ENCODE measurements around the gene NOC3L. TPM values are rescaled to one million over a fixed set of nuclear protein-coding genes. Genes with fewer than 3 reads are reported as not detected.

The NOC3L gene
- total and polyA plus RNA-seq, 2 donors (not counting 1 experiment from before 2014, with no cell fraction given): 10.2 to 42.0 TPM

DNA sequence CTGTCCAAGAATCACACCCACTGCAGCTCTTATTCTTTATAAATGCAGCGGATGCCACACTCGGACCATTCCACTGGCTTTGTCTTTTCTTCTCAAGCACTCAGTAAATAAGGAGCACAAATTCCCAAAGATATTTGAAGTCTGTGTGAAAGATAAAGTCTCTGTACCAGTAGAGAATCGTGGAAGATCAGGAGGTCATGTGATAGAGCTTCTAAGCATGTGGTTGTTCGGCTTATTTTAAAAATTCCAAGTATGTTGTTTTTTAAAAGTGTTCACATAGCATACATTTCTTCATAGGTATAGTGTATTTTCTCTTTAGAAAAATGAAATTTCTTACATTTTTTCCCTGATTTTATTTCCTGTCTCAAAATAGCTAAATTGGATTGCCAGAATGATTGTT, 75.8 kb downstream of the NOC3L start:
- WGBS (ENCODE audit: insufficient coverage): no CpG with 5 or more reads among the region's 4 CpGs
- no peaks in the 10 kb centered on the region for H3K9me3 Mint-ChIP-seq (ENCODE audit: insufficient read depth)
- ATAC-seq (ENCODE audit: low read depth): no peak

DNA sequence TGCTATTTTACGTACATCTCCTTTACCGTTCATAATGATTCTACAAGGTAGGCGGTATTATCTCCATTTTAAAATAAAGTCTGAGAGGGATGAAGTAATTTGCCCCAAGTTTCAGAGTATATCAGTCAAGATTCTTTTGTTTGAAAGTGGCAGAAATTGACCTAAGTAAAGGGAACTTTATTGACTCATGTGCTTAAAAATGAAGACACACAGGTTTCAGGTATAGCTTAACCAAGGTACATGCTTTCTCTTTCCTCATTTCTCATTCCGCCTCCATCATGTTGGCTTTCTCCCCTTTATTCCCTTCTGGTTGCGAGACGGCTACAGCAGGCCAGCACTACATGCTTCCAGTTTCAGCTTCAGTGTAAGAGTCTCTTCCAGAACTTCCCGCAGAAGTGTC, 77.5 kb downstream of the NOC3L start:
- Mint-ChIP-seq H3K27ac (no peak overlapping the region), H3K4me1 (peaks cover under 1% of the 10 kb centered on the region), H3K27me3 (peaks cover 31% of the 10 kb centered on the region), H3K4me3 (no peak overlapping the region), H3K9me3 (ENCODE audit: insufficient read depth) (no peaks in the 10 kb centered on the region)
- Histone ChIP-seq H3K9me3 (ENCODE audit: control extremely low read depth in 1 of 3, control insufficient read depth in 2 of 3, insufficient read depth in 1 of 3, low read length in 2 of 3) (no peaks in the 10 kb centered on the region), H3K4me1 (ENCODE audit: control insufficient read depth in 2 of 2, insufficient read depth in 2 of 2, low read length in 2 of 2) (no peaks in the 10 kb centered on the region), H3K36me3 (replicated peaks in 1 of 2; ENCODE audit: control extremely low read depth in 1 of 2, control insufficient read depth in 1 of 2, extremely low read depth in 1 of 2, insufficient read depth in 2 of 2, low read length in 1 of 2) (no peaks in the 10 kb centered on the region), H3K27ac (ENCODE audit: low read length in 2 of 2) (no peak overlapping the region), H3K79me2 (ENCODE audit: control insufficient read depth, insufficient read depth, low read length) (no peaks in the 10 kb centered on the region), H2AFZ (ENCODE audit: insufficient read depth, low read depth, low read length, poor library complexity, severe bottlenecking) (no peak overlapping the region), H3K4me3 (ENCODE audit: control extremely low read depth in 1 of 5, extremely low read depth in 1 of 5, insufficient read depth in 1 of 5, low read depth in 2 of 5, low read length in 4 of 5) (no peak overlapping the region), H3K4me2 (replicated peaks; ENCODE audit: low read depth, low read length, poor library complexity, severe bottlenecking) (no peak overlapping the region), H4K20me1 (ENCODE audit: control insufficient read depth, insufficient read depth, low read length, poor library complexity, severe bottlenecking) (no peaks in the 10 kb centered on the region), H3K27me3 (replicated peaks in 1 of 4; ENCODE audit: control extremely low read depth in 1 of 4, control insufficient read depth in 3 of 4, insufficient read depth in 4 of 4, low read length in 3 of 4) (peaks cover 0 to 9% (median 3%) of the 10 kb centered on the region in 4 experiments), H3K9ac (ENCODE audit: low read length) (no peak overlapping the region)
- WGBS (ENCODE audit: insufficient coverage): 100% methylated on average over 4 of the region's 7 CpGs
- no peak for TF ChIP-seq EZH2 (IDR thresholded peaks at IDR 0.05; ENCODE audit: borderline replicate concordance, insufficient read depth, low read depth, low read length, poor library complexity, severe bottlenecking)
- TF ChIP-seq, protein P1, sequence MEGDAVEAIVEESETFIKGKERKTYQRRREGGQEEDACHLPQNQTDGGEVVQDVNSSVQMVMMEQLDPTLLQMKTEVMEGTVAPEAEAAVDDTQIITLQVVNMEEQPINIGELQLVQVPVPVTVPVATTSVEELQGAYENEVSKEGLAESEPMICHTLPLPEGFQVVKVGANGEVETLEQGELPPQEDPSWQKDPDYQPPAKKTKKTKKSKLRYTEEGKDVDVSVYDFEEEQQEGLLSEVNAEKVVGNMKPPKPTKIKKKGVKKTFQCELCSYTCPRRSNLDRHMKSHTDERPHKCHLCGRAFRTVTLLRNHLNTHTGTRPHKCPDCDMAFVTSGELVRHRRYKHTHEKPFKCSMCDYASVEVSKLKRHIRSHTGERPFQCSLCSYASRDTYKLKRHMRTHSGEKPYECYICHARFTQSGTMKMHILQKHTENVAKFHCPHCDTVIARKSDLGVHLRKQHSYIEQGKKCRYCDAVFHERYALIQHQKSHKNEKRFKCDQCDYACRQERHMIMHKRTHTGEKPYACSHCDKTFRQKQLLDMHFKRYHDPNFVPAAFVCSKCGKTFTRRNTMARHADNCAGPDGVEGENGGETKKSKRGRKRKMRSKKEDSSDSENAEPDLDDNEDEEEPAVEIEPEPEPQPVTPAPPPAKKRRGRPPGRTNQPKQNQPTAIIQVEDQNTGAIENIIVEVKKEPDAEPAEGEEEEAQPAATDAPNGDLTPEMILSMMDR (IDR thresholded peaks at IDR 0.05): no peak
- no peak for ATAC-seq (ENCODE audit: low read depth)
- no peak for DNase-seq
- ChIA-PET POLR2A (no interaction called here), CTCF (interaction anchor here (0.7 to 4.9 kb wide), 3 partner anchors 154 to 158 kb away, joined by 3 to 34 read pairs (median 3); no protein-coding TSS in a partner anchor)
- intact Hi-C loops (cut with micrococcal nuclease): no loop called here

More for the DNA sequence above, 75.8 kb downstream of the NOC3L start:
- H3K4me2 ChIP-seq (replicated peaks; ENCODE audit: low read depth, low read length, poor library complexity, severe bottlenecking): no peak overlapping the region
- no peak overlapping the region for H3K9ac ChIP-seq (ENCODE audit: low read length)
- H3K79me2 ChIP-seq (ENCODE audit: control insufficient read depth, insufficient read depth, low read length): no peaks in the 10 kb centered on the region
- H3K4me1 ChIP-seq (ENCODE audit: control insufficient read depth in 2 of 2, insufficient read depth in 2 of 2, low read length in 2 of 2): no peaks in the 10 kb centered on the region
- H3K4me3 ChIP-seq (ENCODE audit: control extremely low read depth in 1 of 5, extremely low read depth in 1 of 5, insufficient read depth in 1 of 5, low read depth in 2 of 5, low read length in 4 of 5): no peak overlapping the region
- H3K27ac ChIP-seq (ENCODE audit: low read length in 2 of 2): no peak overlapping the region
- peaks cover 0 to 9% (median 3%) of the 10 kb centered on the region in 4 experiments for H3K27me3 ChIP-seq (replicated peaks in 1 of 4; ENCODE audit: control extremely low read depth in 1 of 4, control insufficient read depth in 3 of 4, insufficient read depth in 4 of 4, low read length in 3 of 4)
- no peaks in the 10 kb centered on the region for H3K9me3 ChIP-seq (ENCODE audit: control extremely low read depth in 1 of 3, control insufficient read depth in 2 of 3, insufficient read depth in 1 of 3, low read length in 2 of 3)
- no peak for TF ChIP-seq EZH2 (IDR thresholded peaks at IDR 0.05; ENCODE audit: borderline replicate concordance, insufficient read depth, low read depth, low read length, poor library complexity, severe bottlenecking)
- TF ChIP-seq, protein P1 (IDR thresholded peaks at IDR 0.05): no peak
- H3K36me3 ChIP-seq (replicated peaks in 1 of 2; ENCODE audit: control extremely low read depth in 1 of 2, control insufficient read depth in 1 of 2, extremely low read depth in 1 of 2, insufficient read depth in 2 of 2, low read length in 1 of 2): no peaks in the 10 kb centered on the region
- DNase-seq: no peak
- no peaks in the 10 kb centered on the region for H4K20me1 ChIP-seq (ENCODE audit: control insufficient read depth, insufficient read depth, low read length, poor library complexity, severe bottlenecking)
- Mint-ChIP-seq H3K27ac (no peak overlapping the region), H3K27me3 (peaks cover 46% of the 10 kb centered on the region), H3K4me1 (no peaks in the 10 kb centered on the region), H3K4me3 (no peak overlapping the region)
- ChIA-PET CTCF (interaction anchor here (1.0 to 3.8 kb wide), 4 partner anchors 9 to 157 kb away, joined by 3 to 14 read pairs (median 5); no protein-coding TSS in a partner anchor), POLR2A (no interaction called here)
- intact Hi-C loops (cut with micrococcal nuclease): no loop called here
- no peak overlapping the region for H2AFZ ChIP-seq (ENCODE audit: insufficient read depth, low read depth, low read length, poor library complexity, severe bottlenecking)

Other genes starting within 250 kb of the NOC3L start
- 9.3 and 9.6 TPM in 2 replicates for gene TBC1D12, start 39.6 kb upstream of the NOC3L start, total RNA-seq
- 2.0 and 3.1 TPM in 2 replicates for gene TBC1D12, start 39.6 kb upstream of the NOC3L start, polyA plus RNA-seq
- gene HELLS, start 182.8 kb upstream of the NOC3L start, total RNA-seq: 26.0 and 27.4 TPM in 2 replicates
- 6.2 and 8.5 TPM in 2 replicates for gene HELLS, start 182.8 kb upstream of the NOC3L start, polyA plus RNA-seq

All from B cell (primary cell).